VCaP (cell line): ENCODE results near the gene CBLN1.

Experiments
- H3K27ac ChIP-seq: fragments of 450-650 bp; 2 replicates; pipeline ENCODE4 v1.5.1; 2017
- CTCF ChIP-seq: fragments of 450-650 bp; conservative IDR thresholded peaks from 2 replicates; pipeline ENCODE4 v1.5.1; 2017; ENCODE audit warnings: mild to moderate bottlenecking, moderate library complexity

Gene CBLN1

GRCh38 chr16:49311823-49312222 is 30.2 kb upstream of the CBLN1 start:
- TF ChIP-seq CTCF, result no peak
- no peak overlapping the region for H3K27ac ChIP-seq

- H3K27ac ChIP-seq, result no peak overlapping the region
- TF ChIP-seq CTCF, result no peak
These were observed 25.5 kb upstream of the CBLN1 start for GRCh38 chr16:49307176-49307575.

- no peak overlapping the region for H3K27ac ChIP-seq
- TF ChIP-seq CTCF, result no peak
These were observed 23.8 kb upstream of the CBLN1 start for GRCh38 chr16:49305406-49305805.

- TF ChIP-seq CTCF, result no peak
- H3K27ac ChIP-seq, result no peak overlapping the region
These were observed 10.8 kb upstream of the CBLN1 start for GRCh38 chr16:49292413-49292812.

- no peak for TF ChIP-seq CTCF
- no peak overlapping the region for H3K27ac ChIP-seq
These were observed 5.9 kb upstream of the CBLN1 start for GRCh38 chr16:49287572-49287971.

- H3K27ac ChIP-seq, result no peak overlapping the region
- no peak for TF ChIP-seq CTCF
These were observed 3.3 kb upstream of the CBLN1 start for GRCh38 chr16:49284962-49285361.

GRCh38 chr16:49283376-49284049 is 1.9 kb upstream of the CBLN1 start:
- no peak overlapping the region for H3K27ac ChIP-seq
- TF ChIP-seq CTCF, result no peak
